ENCODE results near the gene TOPAZ1. TPM values are rescaled to one million over a fixed set of nuclear protein-coding genes. Genes with fewer than 3 reads are reported as not detected.

TOPAZ1 gene
- total and polyA plus RNA-seq, 9 of the 15 experiments (the other 6 are each of a cell fraction or from before 2014, with no cell fraction given), result 0.01 TPM; not detected in 8

GRCh38 chr3:44259404-44259803, 17.7 kb downstream of the TOPAZ1 start (continued):
- TF ChIP-seq CHD7 (IDR thresholded peaks at IDR 0.05; ENCODE audit: low read depth, low read length), result no peak
- TF ChIP-seq POLR3A (IDR thresholded peaks at IDR 0.05; ENCODE audit: borderline replicate concordance, extremely low read depth, insufficient read depth, insufficient read length), result no peak
- TF ChIP-seq, protein P1, sequence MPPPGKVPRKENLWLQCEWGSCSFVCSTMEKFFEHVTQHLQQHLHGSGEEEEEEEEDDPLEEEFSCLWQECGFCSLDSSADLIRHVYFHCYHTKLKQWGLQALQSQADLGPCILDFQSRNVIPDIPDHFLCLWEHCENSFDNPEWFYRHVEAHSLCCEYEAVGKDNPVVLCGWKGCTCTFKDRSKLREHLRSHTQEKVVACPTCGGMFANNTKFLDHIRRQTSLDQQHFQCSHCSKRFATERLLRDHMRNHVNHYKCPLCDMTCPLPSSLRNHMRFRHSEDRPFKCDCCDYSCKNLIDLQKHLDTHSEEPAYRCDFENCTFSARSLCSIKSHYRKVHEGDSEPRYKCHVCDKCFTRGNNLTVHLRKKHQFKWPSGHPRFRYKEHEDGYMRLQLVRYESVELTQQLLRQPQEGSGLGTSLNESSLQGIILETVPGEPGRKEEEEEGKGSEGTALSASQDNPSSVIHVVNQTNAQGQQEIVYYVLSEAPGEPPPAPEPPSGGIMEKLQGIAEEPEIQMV (tag; conservative IDR thresholded peaks at IDR 0.05; ENCODE audit: low read depth), result no peak
- TF ChIP-seq VEZF1 (CRISPR knock-in tag; IDR thresholded peaks at IDR 0.05), result no peak
- TF ChIP-seq HMBOX1 (IDR thresholded peaks at IDR 0.05), result no peak
- no peak for TF ChIP-seq ZNF589 (CRISPR knock-in tag; IDR thresholded peaks at IDR 0.05; ENCODE audit: low read depth)
- no peak for TF ChIP-seq TAF9B (IDR thresholded peaks at IDR 0.05; ENCODE audit: partially characterized antibody)
- no peak for TF ChIP-seq FOSL1 (tag; conservative IDR thresholded peaks at IDR 0.05)

Data from K562 (cell line).